Measurements from ENCODE around the gene ZBTB16.

DNA sequence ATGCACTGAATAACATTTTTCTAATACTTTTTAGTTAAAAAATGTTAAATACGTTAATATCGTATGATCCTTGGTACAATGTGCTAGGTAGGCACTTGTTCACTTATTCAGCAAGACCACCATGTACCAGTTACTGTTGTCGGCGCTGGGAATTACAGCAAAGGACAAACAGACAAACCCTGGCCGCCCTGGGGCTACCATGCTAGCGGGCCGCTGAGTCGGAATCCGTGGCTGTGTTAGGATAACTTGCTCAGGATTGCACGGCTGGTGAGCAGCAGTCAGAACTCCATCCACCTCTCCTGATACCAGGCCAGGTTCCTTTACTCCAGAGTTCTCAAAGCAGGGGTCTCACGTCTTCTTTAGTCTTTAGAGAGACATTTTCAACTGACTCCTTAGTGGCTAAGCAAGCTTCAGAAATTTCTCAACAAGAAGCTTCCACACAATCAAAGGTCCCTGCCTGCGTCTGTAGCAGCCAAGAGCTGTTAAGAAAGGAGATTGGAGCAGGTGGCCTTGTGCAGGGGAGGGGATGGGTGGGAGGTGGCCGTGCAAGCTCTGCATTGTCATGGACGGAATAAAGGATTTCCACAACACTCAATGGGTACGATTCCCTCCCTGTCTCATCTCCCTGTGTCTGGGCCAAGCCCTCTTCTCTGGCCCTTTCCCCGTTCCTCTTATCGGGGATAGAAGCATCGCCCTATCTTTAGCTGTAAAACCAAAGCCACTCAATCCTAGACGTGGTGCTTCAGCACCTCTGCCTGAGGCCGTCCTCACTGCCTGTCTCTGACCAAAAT lies 196.9 kb downstream of the ZBTB16 start:
- TF ChIP-seq, protein P1, sequence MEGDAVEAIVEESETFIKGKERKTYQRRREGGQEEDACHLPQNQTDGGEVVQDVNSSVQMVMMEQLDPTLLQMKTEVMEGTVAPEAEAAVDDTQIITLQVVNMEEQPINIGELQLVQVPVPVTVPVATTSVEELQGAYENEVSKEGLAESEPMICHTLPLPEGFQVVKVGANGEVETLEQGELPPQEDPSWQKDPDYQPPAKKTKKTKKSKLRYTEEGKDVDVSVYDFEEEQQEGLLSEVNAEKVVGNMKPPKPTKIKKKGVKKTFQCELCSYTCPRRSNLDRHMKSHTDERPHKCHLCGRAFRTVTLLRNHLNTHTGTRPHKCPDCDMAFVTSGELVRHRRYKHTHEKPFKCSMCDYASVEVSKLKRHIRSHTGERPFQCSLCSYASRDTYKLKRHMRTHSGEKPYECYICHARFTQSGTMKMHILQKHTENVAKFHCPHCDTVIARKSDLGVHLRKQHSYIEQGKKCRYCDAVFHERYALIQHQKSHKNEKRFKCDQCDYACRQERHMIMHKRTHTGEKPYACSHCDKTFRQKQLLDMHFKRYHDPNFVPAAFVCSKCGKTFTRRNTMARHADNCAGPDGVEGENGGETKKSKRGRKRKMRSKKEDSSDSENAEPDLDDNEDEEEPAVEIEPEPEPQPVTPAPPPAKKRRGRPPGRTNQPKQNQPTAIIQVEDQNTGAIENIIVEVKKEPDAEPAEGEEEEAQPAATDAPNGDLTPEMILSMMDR (conservative IDR thresholded peaks at IDR 0.05) = no peak
- TF ChIP-seq EZH2 (IDR thresholded peaks at IDR 0.05; ENCODE audit: low read depth) = no peak
